ENCODE data around the gene TSR3. TPM values are rescaled to one million over a fixed set of nuclear protein-coding genes. Genes with fewer than 3 reads are reported as not detected.

Gene TSR3
- total and polyA plus RNA-seq, 2 experiments from 2014 or later, result 105 to 110 TPM

DNA sequence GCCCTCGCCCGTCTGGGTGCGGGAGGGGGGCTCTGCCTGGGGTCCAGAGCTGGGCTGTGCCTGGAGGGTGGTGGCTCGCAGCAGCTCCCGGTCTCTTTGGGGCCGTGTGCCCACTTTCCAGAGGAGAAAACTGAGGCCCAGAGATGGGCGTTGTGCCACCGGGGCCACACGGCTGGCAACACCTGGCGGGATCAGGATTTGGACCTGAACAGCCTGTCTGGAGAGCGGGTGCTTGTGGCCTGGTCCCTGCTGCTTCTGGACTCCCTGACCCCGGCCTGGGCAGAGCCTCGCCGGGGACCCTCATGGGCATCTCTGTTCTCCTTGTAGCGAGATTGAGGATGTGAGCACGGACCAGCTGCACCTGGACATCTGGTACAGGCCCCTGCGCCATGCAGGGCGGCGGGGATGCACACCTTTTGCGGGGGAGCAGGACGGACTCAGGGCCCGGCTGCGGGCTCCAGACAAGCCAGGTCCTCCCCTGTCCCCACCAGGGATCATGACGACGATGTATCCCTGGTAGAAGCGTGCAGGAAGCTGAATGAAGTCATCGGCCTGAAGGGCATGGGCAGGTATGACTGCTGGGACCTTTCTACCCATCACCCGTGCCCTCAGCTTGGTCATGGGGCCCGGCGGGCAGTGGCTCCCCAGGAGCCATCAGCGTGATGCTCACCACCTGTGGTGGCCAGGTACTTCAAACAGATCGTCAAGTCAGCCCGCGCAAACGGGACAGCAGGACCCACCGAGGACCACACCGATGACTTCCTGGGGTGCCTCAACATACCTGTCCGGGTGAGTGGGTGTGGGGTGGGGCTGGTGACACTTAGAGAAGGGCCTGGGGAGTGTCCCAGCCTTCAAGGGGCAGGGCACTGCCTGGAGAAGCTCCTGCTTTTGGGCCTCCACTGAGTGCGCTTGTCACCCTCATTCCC is 9.9 kb downstream of the TSR3 start:
- Histone ChIP-seq H3K9me3 (ENCODE audit: low read depth) (no peaks in the 10 kb centered on the region), H3K9me2 (ENCODE audit: insufficient read depth) (no peaks in the 10 kb centered on the region), H3K9ac (no peak overlapping the region), H3K36me3 (ENCODE audit: low read depth) (no peaks in the 10 kb centered on the region), H3K79me2 (ENCODE audit: insufficient read depth) (no peaks in the 10 kb centered on the region), H3F3A (ENCODE audit: insufficient read depth) (no peaks in the 10 kb centered on the region), H3K4me3 (no peak overlapping the region), H3K27me3 (replicated peaks; ENCODE audit: insufficient read depth) (no peaks in the 10 kb centered on the region; the same call in 1 of the 2 replicates), H3K27ac (no peak overlapping the region), H3K4me2 (ENCODE audit: unreplicated experiment) (no peak overlapping the region), H2AFZ (no peak overlapping the region), H4K20me1 (ENCODE audit: insufficient read depth) (no peaks in the 10 kb centered on the region), H3K4me1 (ENCODE audit: insufficient read depth) (no peaks in the 10 kb centered on the region)
- DNase-seq, result no peak
- in situ Hi-C loops (cut with MboI), result no loop called here
- TF ChIP-seq EZH2phosphoT487 (IDR thresholded peaks at IDR 0.05; ENCODE audit: insufficient read depth, low read depth) (no peak), EZH2 (IDR thresholded peaks at IDR 0.05; ENCODE audit: insufficient read depth, poor library complexity, severe bottlenecking) (no peak)
- 74 to 86% methylated on average over 38 of the region's 39 CpGs for WGBS, 2 experiments (ENCODE audit: low coverage in 1 of 2, low lambda C conversion rate in 2 of 2, missing lambda C conversion rate in 2 of 2)

DNA sequence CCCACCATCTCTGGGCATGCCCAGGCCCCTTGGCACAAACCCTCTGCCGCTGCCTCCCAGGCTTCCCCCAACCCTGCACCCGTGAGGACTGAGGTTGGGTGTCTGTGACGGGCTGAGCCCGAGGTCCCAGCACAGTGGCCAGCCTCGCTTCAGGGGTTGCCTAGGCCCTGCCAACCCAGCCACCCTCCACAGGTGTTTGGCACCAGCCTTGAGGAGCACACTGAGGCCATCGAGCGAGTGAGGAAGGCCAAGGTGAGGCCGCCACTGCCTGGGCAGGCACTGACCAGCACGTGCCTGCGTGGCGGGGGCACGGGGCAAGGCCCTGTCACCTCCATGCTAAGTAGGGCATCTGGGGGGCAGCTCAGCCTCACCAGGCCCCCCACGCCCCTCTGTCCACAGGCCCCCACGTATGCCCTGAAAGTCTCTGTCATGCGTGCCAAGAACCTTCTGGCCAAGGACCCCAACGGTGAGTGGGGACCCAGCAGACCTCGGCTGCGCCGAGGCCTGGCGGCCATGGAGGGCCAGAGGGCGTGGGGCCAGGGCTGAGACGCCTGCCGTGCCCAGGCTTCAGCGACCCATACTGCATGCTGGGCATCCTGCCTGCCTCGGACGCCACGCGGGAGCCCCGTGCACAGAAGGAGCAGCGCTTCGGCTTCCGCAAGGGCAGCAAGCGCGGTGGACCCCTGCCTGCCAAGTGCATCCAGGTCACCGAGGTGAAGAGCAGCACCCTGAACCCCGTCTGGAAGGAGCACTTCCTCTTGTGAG is 10.8 kb downstream of the TSR3 start:
- H3K27ac ChIP-seq, result no peak overlapping the region
- no peaks in the 10 kb centered on the region for H3F3A ChIP-seq (ENCODE audit: insufficient read depth)
- H3K9me3 ChIP-seq (ENCODE audit: low read depth), result no peaks in the 10 kb centered on the region
- no peaks in the 10 kb centered on the region; the same call in 1 of the 2 replicates for H3K27me3 ChIP-seq (replicated peaks; ENCODE audit: insufficient read depth)
- no peaks in the 10 kb centered on the region for H3K4me1 ChIP-seq (ENCODE audit: insufficient read depth)
- in situ Hi-C loops (cut with MboI), result no loop called here
- no peak overlapping the region for H3K4me3 ChIP-seq
- no peak for DNase-seq
- H3K79me2 ChIP-seq (ENCODE audit: insufficient read depth), result no peaks in the 10 kb centered on the region
- H2AFZ ChIP-seq, result no peak overlapping the region
- H3K9me2 ChIP-seq (ENCODE audit: insufficient read depth), result no peaks in the 10 kb centered on the region
- H3K9ac ChIP-seq, result no peak overlapping the region
- no peak overlapping the region for H3K4me2 ChIP-seq (ENCODE audit: unreplicated experiment)
- no peaks in the 10 kb centered on the region for H3K36me3 ChIP-seq (ENCODE audit: low read depth)
- 84 to 85% methylated on average over 33 to 35 of the region's 36 CpGs for WGBS, 2 experiments (ENCODE audit: low coverage in 1 of 2, low lambda C conversion rate in 2 of 2, missing lambda C conversion rate in 2 of 2)
- TF ChIP-seq EZH2phosphoT487 (IDR thresholded peaks at IDR 0.05; ENCODE audit: insufficient read depth, low read depth) (no peak), EZH2 (IDR thresholded peaks at IDR 0.05; ENCODE audit: insufficient read depth, poor library complexity, severe bottlenecking) (no peak)
- no peaks in the 10 kb centered on the region for H4K20me1 ChIP-seq (ENCODE audit: insufficient read depth)

- WGBS, 2 experiments (ENCODE audit: low coverage in 1 of 2, low lambda C conversion rate in 2 of 2, missing lambda C conversion rate in 2 of 2), result 65 to 67% methylated on average over 20 to 31 of the region's 31 CpGs
- Histone ChIP-seq H3K4me2 (ENCODE audit: unreplicated experiment) (no peak overlapping the region), H3K9me3 (ENCODE audit: low read depth) (no peaks in the 10 kb centered on the region), H4K20me1 (ENCODE audit: insufficient read depth) (no peaks in the 10 kb centered on the region), H3K27ac (no peak overlapping the region), H3K4me1 (ENCODE audit: insufficient read depth) (no peaks in the 10 kb centered on the region), H3K9ac (no peak overlapping the region), H3K4me3 (no peak overlapping the region), H3F3A (ENCODE audit: insufficient read depth) (no peaks in the 10 kb centered on the region), H3K9me2 (ENCODE audit: insufficient read depth) (no peaks in the 10 kb centered on the region), H3K27me3 (replicated peaks; ENCODE audit: insufficient read depth) (peaks cover 16% of the 10 kb centered on the region), H3K36me3 (ENCODE audit: low read depth) (no peaks in the 10 kb centered on the region), H2AFZ (no peak overlapping the region), H3K79me2 (ENCODE audit: insufficient read depth) (no peaks in the 10 kb centered on the region)
- in situ Hi-C loops (cut with MboI), result no loop called here
- TF ChIP-seq EZH2 (IDR thresholded peaks at IDR 0.05; ENCODE audit: insufficient read depth, poor library complexity, severe bottlenecking) (no peak), EZH2phosphoT487 (IDR thresholded peaks at IDR 0.05; ENCODE audit: insufficient read depth, low read depth) (no peak)
- no peak for DNase-seq
Observed at GRCh38 chr16:1338855-1339675, 12.6 kb downstream of the TSR3 start.

Data from GM23248 (cell line).